NOMO-1 treated with dmso at 0.1 percent for 144 hours (cell line): ENCODE results near the gene POLL.
A peak's percentile ranks its signal among the peaks of the same experiment; 100 is the strongest.

Experiments
- DNase-seq: peaks from one replicate; lab custom pipeline; 2025; ENCODE audit not compliant: unreplicated experiment; lab: John Stamatoyannopoulos, UW

POLL gene

DNA sequence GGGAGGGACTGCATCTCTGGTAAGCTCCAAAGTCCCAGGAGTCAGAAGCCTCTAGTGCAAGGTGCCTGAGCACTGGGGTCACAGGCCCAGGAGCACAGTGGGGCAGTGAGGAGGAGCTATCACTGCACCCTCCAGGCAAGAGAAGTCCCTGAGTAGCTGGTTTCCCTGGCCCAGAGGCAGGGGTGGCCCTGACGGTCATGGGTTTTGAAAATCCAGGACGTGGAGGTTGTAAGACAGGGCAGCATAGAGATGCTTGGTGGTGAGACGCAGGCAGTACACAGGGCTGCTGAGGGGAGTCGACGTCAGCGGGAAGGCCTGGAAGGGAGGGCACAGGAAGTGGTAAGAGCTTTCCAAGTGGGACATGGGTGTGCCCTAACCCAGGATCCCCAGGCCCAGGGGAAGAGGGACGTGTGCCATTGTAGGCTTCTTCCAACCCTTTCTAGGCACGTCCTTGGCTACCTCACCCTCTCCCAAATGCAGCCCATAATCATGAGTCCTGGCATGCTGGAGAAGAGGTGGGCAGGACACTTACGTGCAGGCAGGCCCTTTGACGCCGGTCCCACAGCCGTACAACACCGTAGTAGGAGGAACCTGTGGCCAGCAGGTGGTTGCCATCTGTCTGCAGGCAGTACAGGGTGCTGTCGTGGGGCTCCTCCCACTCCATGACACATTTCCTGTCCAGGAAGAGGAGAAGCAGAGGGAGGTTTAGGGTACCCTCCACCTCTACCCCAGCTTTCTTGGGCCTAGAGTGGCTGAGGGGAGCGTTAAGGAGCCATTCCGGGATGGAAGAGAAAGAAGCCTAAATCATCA is 23.2 kb upstream of the POLL start:
- DNase-seq: no peak

GRCh38 chr10:101609481-101609880 is 21.4 kb upstream of the POLL start:
- DNase-seq: no peak

- DNase-seq: no peak
These were observed 19.1 kb upstream of the POLL start for GRCh38 chr10:101607124-101607523.

DNA sequence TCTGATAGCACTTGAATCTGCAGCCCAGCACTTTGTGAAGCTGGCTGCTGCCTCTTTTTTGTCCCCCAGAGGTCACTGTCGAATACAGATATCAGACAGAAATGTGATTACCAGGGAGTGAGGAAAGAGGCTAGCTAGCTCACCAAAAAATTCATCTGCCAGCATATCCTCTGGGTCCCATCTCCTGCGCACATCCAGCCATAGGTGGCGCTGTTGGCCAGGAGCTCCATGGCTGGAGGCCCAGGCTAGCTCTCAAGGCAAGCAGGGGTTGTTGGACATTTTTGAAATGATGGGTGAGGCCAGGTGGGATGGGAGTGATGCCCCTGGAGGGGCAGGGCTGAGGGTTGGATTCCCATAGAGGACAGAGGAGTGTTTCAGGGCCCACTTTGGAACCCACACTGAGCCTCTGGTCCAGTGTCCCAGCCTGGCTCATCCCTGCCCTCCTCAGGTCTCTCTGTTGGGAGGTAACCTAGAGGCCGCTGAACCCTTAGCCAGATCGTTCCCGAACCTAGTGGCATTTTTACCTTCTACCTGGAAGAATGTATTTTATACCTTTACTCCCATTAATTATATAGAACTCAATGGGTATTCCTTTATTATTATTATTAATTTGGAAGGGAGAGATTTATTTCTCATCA is 14.8 kb upstream of the POLL start:
- DNase-seq: peak; percentile 83

DNA sequence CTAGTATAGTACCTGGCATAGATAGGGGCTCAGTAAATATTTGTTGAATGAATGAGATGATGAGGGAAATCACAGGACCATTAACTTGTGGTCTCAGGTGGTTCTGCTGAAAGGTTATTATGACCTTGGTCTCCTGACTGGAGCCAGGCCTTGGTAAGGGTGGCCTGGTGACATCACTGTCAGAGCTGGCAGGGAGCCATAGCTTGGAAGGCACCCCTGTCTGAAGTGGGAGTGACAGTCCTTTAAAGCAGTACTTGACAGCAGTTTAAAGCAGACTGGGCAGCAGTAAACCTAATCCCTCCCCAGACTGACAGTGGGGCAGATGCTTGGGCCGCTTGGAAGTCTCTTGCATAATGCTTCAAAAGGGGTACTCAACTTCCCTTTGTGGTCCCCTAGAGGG is 13.5 kb upstream of the POLL start:
- DNase-seq: no peak

- no peak for DNase-seq
These were observed 9.2 kb upstream of the POLL start for GRCh38 chr10:101597091-101597900.

GRCh38 chr10:101595591-101596433 is 7.8 kb upstream of the POLL start:
- no peak for DNase-seq

GRCh38 chr10:101593331-101593730 is 5.3 kb upstream of the POLL start:
- DNase-seq: peak; percentile 73

DNA sequence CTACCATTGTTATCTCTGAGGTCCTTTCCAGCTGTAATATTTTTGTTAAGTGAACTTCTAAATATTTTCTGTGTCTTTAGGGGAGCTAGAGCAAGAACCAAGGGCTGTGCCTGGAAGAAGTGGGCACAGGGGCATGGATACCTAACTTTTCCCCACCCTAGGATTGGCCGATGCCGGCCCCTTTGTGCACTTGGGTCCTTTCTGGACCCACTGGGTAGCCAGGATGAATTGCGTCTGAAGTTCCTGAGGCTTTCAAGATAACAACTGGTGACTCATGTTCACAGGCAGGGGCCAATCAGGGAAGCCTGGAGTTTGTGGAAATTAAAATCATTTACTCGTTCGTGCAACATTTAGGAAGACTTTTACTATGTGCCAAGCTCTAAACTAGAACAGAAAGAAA is 822 bp upstream of the POLL start:
- DNase-seq: no peak

DNA sequence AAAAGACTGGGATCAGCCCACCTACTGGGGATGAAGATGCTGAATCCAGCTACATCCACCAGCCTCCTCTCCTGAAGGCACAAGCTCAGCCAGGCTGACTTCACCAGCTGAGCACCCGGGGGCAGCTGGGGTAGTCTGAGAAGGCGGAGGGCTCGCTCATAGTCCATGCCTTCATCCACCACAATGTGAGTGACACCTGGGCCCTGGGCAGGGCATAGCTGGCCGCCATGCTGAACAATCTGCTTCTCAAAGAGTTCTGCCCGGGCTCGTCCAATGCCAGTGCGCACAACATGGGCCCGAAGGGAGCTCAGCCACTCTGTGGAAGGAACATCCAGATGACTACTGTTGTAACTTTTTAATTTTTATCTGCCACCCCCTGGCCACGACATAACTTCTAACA is 2.2 kb downstream of the POLL start:
- DNase-seq: no peak

GRCh38 chr10:101580486-101581399 is 7.3 kb downstream of the POLL start:
- no peak for DNase-seq

DNA sequence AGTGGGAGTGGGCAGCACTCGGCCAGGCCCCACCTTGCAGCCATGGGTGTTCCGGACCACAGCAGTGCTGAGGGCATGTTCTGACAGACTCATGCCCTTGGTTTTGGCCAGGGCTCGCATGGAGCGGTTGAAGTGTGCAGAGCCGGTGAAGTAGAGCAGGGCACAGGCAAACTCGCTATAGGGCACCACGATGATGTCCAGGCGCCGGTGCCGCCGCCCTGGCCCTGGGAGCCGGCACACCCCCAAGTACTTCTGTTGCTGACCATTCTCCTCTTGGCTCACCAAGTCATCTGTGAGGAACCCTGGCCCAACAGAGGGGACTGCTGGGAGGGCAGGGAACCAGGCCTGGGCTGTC is 8.6 kb downstream of the POLL start:
- DNase-seq: no peak

DNA sequence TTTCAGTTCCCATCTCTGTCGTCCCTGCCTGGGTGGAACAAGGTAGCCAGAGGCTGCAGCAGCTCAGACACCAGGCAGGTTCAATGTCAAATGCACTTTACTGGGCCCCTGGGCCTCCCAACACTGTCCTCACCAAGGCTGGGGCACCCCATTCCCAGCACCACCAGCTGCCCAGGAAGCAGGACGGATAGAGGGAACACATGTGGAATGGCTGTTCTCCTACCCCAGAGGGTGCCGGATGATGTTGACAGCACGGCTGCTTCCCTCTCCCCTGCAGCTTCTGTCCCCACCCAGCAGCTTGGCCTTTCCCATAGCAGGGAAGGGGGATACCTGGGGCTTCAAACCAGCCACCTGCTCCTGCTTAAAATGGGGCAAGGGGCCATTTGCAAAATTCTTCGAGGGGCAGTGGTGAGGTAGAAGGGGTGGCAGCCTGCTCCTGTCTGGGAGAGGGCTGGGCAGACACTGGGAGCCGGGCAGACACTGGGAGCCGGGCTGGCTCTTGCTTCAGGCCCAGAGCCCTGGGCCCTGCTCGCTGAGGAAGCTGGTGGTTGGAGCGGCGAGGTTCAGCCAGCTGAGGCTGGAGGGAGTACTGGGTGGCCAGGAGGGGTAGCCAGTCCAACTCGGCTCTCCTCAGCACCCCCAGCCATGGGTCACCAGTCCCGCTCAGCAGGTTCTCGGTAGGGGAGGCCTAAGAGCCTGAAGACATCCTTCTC is 9.1 kb downstream of the POLL start:
- DNase-seq: no peak

DNA sequence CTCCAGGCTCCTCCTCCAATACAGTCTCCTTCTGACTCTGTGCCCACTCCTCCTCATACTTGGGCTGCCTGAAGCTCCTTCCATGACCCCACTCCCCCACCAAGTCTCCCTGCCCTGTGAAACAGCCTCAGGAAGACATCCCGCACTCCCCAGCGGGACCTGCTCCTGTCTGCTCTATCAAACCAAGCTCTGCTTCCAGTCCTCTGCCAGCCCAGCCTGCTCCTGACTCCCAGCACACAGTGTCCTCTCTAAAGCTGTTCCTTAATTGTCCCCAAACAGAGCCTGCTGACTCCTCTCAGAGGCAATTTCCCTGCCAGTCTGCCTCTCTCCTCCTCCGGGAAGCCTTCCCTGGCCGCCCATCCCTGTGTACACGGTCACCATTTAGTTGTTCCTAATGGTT is 9.9 kb downstream of the POLL start:
- no peak for DNase-seq

- no peak for DNase-seq
These were observed 10.8 kb downstream of the POLL start for GRCh38 chr10:101577121-101577871.

- no peak for DNase-seq
These were observed 11.7 kb downstream of the POLL start for GRCh38 chr10:101576211-101576863.

DNA sequence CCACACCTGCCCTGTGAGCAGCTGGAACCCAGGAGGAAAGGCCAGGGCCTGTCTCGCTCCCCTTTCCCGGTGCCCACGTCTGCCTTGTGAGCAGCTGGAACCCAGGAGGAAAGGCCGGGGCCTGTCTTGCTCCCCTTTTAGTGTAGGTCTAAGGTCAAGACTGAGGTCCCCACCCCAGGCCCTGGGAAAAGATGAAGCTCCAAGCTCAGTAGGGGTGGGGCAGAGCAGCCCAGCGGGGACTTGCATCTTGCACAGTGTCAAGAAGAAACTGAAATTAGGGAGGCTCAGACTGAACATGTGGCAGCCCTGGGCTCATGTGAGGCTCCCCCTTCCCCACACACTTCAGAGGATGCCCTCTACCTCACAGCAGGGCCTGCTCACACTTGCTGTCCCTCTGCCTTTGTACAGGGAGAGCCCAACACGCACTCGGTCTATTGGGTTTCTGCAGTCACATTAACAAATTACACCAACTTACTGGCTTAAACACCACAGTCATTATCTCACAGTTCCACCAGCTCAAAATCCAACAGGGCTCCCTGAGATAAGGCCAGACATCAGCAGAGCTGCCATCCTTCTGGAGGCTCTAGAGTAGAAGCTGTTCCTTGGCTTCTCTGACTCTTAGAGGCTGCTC is 12.4 kb downstream of the POLL start:
- DNase-seq: no peak

DNA sequence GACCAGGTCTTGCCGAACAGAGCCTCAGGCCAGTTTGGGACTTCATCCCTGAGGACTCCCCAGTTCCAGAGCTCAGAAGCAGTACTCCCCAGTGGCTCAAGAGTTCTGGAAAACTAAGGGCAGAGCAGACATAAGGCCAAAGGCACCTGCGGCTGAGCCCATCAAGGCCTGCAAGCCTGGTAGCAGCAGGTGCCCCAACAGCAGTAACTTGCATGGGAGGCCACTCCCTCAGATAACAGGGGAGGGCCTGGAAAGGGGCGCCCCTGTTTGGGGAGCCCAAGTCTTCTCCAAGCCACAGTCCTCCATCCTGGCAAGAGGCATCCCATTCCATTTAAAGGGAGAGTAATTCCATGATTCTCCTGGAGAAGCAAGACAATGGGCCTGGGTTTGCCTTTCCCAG is 13.0 kb downstream of the POLL start:
- DNase-seq: no peak
